ENCODE results near the gene CLCN4. TPM values are rescaled to one million over a fixed set of nuclear protein-coding genes. Genes with fewer than 3 reads are reported as not detected.

Gene CLCN4
- total RNA-seq, 1 experiment from 2014 or later, result 3.6 TPM

- DNase-seq (ENCODE audit: low read depth), result no peak
Observed at GRCh38 chrX:10129229-10129628, 27.5 kb upstream of the CLCN4 start.

DNA sequence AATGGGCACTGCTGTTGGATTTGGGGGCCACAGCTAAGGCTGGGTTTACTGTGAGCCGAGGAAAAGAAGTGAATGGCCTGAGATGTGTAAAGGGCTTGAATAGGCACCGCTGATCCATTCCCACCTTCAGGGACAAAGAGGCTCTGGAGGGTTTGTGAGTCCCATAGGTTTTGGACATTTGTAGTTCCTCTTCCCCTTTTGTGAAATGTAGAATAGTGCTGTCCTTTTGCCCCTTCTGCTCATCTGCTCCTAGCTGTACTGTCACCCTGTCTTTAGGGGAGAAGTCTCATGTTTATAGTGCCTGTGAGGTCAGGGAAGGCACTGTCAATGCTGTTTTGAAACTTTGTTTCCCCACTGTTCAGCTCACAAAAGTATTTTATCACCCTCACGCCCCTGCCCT, 26.4 kb upstream of the CLCN4 start:
- no peak for DNase-seq (ENCODE audit: low read depth)

- no peak for DNase-seq (ENCODE audit: low read depth)
Observed at GRCh38 chrX:10133980-10134676, 22.6 kb upstream of the CLCN4 start.

GRCh38 chrX:10134921-10135320, 21.9 kb upstream of the CLCN4 start:
- DNase-seq (ENCODE audit: low read depth), result no peak

DNA sequence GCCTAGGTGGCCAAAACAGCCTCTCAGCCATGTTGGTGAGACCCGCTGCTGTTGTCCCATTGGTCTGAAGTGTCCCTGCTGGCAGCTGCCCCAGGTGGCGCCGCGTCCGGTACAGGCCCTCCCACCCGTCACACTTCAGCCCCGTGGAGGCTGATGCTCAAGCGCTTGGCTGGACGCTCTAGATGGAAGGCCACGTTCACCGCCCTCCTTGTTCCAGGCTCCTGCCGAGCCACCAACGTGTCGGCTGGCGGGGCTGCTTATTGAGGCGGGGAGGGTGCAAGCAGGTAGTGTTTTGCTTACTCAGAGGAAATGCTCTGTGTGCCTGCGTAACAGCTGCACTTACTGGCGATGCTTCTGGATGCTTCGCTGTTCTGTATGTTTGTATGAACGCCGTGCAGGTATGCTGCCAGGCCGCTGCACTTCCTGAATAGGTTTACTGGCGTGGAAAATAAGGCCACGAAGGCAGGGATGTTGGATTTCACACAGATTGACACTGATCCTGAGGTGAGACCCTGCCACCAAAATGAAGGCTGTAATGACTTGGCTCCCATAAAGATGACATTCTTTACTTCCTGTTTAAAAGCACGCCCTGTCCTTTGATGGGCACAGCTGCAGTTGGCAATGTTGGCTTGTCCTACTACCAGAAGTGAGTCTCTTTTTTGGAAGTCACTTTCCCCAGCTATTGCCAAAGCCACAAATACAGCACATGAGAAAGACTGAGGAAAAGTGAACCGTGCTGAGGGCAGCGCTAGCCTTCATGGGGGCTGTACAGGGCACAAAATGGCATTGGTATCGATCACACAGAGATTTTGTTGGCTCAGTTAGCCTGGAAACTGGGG, 21.0 kb upstream of the CLCN4 start:
- no peak for DNase-seq (ENCODE audit: low read depth)

GRCh38 chrX:10138726-10139125, 18.0 kb upstream of the CLCN4 start:
- no peak for DNase-seq (ENCODE audit: low read depth)

- no peak for DNase-seq (ENCODE audit: low read depth)
Observed at GRCh38 chrX:10140264-10140663, 16.5 kb upstream of the CLCN4 start.

DNA sequence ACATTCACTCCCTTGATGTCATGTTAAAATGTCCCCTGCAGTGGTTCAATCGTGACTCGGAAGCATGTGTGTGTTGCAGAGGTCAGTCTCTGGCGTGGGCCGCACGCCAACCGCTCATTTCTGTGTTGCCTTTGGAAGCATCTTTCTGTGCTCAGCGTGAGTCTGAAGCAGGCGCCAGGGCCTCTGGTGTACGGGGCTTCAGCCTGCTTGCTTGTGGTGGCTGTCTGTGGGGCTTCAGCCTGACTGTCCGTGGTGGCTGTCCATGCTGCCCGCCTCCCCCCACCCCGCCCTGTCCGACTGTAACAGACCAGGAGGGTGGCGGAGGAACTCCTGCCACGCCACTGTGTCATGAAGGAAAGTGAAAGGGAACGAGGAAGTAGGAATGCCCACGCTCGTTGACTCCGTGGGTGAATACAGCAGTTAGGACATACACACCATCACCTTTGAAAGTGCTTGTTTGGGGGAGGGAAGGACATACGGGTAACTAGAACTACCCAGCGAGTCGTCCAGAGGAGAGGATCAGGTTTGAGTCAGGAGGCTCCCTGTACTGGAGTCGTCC, 14.7 kb upstream of the CLCN4 start:
- no peak for DNase-seq (ENCODE audit: low read depth)

DNA sequence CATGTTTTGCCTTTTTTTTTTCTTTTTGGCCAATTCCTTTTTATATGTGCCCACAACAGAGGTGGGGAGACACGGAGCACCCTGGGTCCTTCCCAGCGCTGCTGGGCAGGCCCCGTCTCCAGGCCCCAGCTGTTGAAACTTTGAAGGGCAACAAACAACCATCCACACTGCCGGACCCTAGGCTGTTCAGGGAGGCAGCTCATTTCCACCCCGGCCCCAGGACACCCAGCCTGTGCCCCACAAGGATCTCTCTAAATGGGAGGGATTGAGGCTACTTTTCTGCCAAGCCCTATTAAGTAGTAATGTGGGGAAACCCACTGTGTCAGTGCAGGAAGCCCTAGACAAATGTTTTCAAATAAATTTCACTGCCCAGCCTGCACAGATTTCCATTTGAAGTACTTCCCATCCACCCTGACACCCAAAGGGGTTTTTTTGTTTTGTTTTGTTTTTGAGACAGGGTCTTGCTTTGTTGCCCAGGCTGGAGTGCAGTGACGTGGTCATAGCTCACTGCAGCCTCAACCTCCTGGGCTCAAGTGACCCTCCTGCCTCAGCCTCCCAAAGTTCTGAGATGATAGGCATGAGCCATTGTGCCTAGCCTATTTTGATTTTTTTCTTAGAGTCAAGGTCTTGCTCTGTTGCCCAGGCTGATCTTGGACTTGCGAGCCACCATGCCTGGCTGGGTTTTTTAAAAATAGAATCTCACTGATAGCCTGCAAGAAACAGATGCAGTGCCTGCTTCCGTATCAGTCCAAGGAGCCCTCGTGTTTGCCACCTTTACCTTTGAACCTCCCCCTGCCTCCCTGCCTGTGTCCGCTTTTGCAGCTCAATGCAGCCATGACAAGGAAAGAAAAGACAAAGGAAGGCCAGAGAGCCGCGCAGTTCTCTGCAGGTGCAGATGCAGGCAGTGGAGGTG, 13.4 kb upstream of the CLCN4 start:
- DNase-seq (ENCODE audit: low read depth), result no peak

DNA sequence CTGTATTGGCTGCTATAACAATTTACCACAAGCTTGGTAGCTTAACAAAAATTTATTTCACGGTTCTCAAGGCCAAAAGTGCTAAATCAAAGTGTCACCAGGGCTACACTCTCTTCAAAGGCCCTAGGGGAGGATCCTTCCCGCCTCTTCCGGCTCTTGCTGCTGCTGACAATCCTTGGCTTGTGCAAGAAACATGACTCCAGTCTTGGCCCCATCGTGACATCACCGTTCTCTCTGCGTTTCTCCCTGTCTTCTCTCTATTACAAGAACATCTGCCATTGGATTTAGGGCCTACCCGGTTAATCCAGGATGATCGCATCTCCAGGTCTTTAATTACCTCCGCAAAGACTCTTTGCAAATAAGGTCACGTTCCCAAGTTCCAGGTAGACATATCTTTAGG, 10.4 kb upstream of the CLCN4 start:
- no peak for DNase-seq (ENCODE audit: low read depth)

DNA sequence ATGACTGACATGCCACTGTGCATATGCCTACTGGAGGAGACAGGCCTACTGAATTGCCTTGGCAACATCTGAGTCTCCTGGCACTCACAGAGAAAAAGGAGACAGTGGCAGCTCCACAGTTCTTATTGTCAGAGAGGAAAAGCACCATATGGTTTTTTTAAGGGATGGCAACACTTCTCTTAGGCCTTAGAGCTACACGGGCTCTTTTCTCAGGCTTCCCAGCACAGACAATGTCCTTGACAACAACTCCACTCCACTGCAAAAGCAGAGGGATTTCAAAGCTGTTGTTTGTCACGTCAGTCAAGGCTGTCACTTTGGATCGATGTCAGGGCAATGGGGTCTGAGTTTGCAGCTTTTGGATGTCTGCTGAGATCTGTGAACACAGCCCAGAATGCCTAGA, 4.7 kb upstream of the CLCN4 start:
- no peak for DNase-seq (ENCODE audit: low read depth)

DNA sequence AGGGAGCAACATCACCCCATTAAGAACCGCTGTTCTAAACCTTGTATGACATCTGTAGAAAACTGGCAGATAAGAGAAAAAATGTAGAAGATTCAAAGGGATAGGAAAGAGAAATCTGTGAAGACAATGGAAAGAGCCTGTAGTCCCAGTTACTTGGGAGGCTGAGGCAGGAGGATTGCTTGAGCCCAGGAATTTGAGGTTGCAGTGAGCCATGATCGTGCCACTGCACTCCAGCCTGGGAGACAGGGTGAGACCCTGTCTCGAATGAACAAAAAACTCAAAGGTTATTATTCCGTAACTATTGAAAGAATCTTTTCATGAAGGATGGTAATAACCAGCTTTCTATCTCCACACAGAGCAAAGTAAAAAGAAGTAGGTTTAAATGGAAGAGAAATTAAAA, 1.6 kb upstream of the CLCN4 start:
- no peak for DNase-seq (ENCODE audit: low read depth)

DNA sequence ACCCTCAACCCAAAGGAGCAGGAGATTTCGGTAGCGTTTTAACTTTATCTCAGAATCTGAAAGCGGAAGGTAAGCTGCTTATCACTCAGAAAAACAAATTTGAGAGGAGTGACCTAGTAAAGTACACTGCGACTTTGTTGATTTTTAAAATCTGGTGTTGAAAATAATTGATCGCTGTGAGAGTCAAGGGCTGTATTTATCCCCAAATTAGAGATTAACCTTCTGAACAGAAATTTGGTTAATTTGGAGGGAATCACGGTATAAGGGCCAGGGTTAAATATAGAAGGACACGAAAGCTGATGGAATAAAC, 212 bp downstream of the CLCN4 start:
- DNase-seq (ENCODE audit: low read depth), result no peak

DNA sequence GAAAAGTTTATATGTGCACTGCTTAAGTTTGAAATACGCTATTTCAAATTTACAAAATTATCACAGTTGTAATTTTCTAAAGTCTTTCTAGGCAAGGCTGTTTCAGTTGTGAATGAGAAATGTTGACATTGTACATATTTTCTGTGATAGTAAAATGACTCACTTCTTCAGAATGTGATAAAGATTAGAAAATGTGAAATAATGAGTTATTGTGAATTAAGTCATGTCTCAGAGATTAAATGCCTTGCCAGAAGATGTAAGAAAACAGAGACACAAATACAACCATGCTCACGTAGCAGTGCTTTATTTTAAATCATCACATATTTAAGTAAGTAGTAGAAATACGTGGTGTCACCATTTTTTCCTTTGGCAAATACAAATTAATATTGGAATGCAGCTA, 768 bp downstream of the CLCN4 start:
- no peak for DNase-seq (ENCODE audit: low read depth)

GRCh38 chrX:10158279-10159144, 1.7 kb downstream of the CLCN4 start:
- DNase-seq (ENCODE audit: low read depth), result no peak

- DNase-seq (ENCODE audit: low read depth), result no peak
Observed at GRCh38 chrX:10159145-10159468, 2.3 kb downstream of the CLCN4 start.

DNA sequence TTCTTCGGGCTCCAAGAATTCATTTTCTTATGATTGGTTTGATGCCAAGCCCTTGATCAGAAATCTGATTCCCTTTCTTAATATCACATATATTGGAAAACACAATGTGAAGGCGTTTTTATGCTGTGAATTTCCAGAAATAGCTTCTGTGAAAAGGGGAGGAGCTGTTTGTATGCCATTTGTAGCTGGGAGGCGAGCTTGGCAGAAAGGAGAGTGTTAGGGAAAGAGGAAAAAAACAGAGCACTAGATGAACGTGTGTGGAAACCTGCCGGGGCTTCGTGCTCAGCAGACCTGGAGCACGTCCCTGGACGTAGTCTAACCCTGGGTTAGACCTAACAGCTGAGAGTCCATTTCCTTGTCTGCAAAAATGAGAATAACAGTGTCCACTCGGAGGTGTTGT, 3.4 kb downstream of the CLCN4 start:
- no peak for DNase-seq (ENCODE audit: low read depth)

DNA sequence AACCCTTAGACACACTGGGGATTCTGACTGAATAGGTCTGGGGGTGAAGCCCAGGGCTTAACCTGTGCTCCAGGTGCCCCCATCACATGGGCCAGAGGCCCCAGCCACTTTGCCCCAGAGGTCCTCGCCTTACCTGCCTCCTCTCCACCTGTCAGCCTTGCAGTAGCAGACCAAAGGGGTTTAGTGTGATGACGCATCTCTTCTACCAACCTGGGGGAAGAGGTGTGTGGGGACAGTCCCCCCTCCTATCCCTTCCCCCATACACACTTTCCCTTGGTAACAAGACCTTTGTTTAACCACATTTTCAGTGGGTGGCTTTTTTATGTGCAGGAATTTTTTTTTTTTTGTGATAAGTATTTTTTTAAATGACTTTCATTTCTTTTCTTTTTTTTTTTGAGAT, 6.3 kb downstream of the CLCN4 start:
- no peak for DNase-seq (ENCODE audit: low read depth)

DNA sequence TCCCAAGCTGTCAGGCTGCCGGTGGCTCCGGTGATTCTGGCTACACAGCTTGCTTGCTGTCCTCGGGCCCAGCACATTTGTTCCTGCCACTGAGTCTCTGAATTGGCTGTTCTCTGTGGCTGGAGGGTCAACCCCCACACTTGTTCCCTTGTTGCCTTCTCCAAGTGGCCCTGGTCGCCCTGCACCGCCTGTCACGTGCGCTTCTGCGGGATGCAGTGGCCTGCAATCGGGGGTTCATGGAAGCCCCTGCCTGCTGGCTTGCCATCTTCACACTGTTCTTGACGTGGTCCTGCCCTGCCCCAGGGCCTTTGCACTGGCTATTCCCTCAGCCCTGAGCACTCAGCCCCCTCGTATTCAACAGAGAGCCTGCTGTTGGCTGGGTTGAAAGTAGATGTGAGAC, 8.1 kb downstream of the CLCN4 start:
- no peak for DNase-seq (ENCODE audit: low read depth)

GRCh38 chrX:10165580-10166247, 8.9 kb downstream of the CLCN4 start:
- DNase-seq (ENCODE audit: low read depth), result no peak

GRCh38 chrX:10166248-10166716, 9.5 kb downstream of the CLCN4 start:
- DNase-seq (ENCODE audit: low read depth), result no peak

Measured in LHCN-M2 (cell line).